HepG2 (cell line): ENCODE results near the gene CAPRIN1. TPM values are rescaled to one million over a fixed set of nuclear protein-coding genes. Genes with fewer than 3 reads are reported as not detected.

Experiments
- FOXA3 ChIP-seq: IDR thresholded peaks from 2 replicates; pipeline ENCODE4 v1.6.1; 2016; ENCODE audit warnings: missing genetic modification reagents, missing compliant biosample characterization
- KLF16 ChIP-seq, 2 experiments: sonication (generic) in 1 of 2; formaldehyde crosslinking in 1 of 2; IDR thresholded peaks; 2 replicates each; pipeline versions ENCODE4 v1.6.1 to v1.8.0; 2016 to 2023; ENCODE audit warnings: missing genetic modification reagents in 2 of 2, missing compliant biosample characterization in 1 of 2
- KMT2B ChIP-seq: IDR thresholded peaks from 2 replicates; pipeline ENCODE4 v1.6.1; 2016; ENCODE audit warnings: missing genetic modification reagents, missing compliant biosample characterization
- NFKB2 ChIP-seq: sonication (generic); formaldehyde crosslinking; IDR thresholded peaks from 2 replicates; pipeline ENCODE4 v1.4.0; 2020; ENCODE audit warnings: missing genetic modification reagents, borderline replicate concordance
- SAP130 ChIP-seq: IDR thresholded peaks from 2 replicates; pipeline ENCODE4 v1.6.1; 2016; ENCODE audit warnings: low read depth
- SIN3B ChIP-seq: fragments of 150-350 bp; IDR thresholded peaks from 2 replicates; pipeline ENCODE4 v1.6.1; 2014; ENCODE audit warnings: low read length
- WIZ ChIP-seq: sonication (generic); formaldehyde crosslinking; IDR thresholded peaks from 2 replicates; pipeline ENCODE4 v1.5.1; 2020; ENCODE audit warnings: mild to moderate bottlenecking, missing genetic modification reagents
- ZBTB40 ChIP-seq, 2 experiments: fragments of 450-650 bp in 1 of 2; sonication (generic) in 1 of 2; formaldehyde crosslinking in 1 of 2; IDR thresholded peaks; 2 replicates each; pipeline versions ENCODE4 v1.6.1 to v1.8.0; 2016 to 2022; ENCODE audit warnings: antibody characterized with exemption in 1 of 2, mild to moderate bottlenecking in 1 of 2, missing genetic modification reagents in 1 of 2
- ZBTB7B ChIP-seq: sonication (generic); formaldehyde crosslinking; IDR thresholded peaks from 2 replicates; pipeline ENCODE4 v1.4.0; 2020; ENCODE audit warnings: missing genetic modification reagents
- ZNF224 ChIP-seq: sonication (generic); formaldehyde crosslinking; IDR thresholded peaks from 2 replicates; pipeline ENCODE4 v1.5.0; 2020; ENCODE audit warnings: mild to moderate bottlenecking, missing genetic modification reagents
- ZNF275 ChIP-seq: sonication (generic); formaldehyde crosslinking; IDR thresholded peaks from 2 replicates; pipeline ENCODE4 v1.8.0; 2022; ENCODE audit warnings: missing genetic modification reagents, mild to moderate bottlenecking, inconsistent platforms, borderline replicate concordance
- ZNF33A ChIP-seq: sonication (generic); formaldehyde crosslinking; IDR thresholded peaks from 2 replicates; pipeline ENCODE4 v1.5.1; 2020; ENCODE audit warnings: missing genetic modification reagents, mild to moderate bottlenecking, moderate library complexity, borderline replicate concordance
- ZNF441 ChIP-seq: sonication (generic); formaldehyde crosslinking; IDR thresholded peaks from 2 replicates; pipeline ENCODE4 v1.7.0; 2021; ENCODE audit warnings: missing genetic modification reagents, borderline replicate concordance
- ZNF788 ChIP-seq: sonication (generic); formaldehyde crosslinking; IDR thresholded peaks from 2 replicates; pipeline ENCODE4 v1.5.0; 2020; ENCODE audit warnings: mild to moderate bottlenecking, missing genetic modification reagents, borderline replicate concordance
- ZNF879 ChIP-seq: sonication (generic); formaldehyde crosslinking; IDR thresholded peaks from 2 replicates; pipeline ENCODE4 v1.8.1; 2023; ENCODE audit warnings: missing genetic modification reagents
- ZSCAN12 ChIP-seq: sonication (generic); formaldehyde crosslinking; IDR thresholded peaks from 2 replicates; pipeline ENCODE4 v1.9.0; 2021; ENCODE audit warnings: mild to moderate bottlenecking, missing genetic modification reagents
- polyA plus RNA-seq, 8 experiments: library from polyadenylated mRNA; depleted of rRNA in 3 of 8; stranded (reverse) in 7 of 8; unstranded in 1 of 8; fragments of >200 nt; fragmentation: Illumina TruSeq in 4 of 8; extraction: Trizol in 4 of 8; gene quantifications; 2 replicates each; pipeline versions ENCODE4 v1.2.1 to v1.2.3, GENCODE V29; 2011 to 2016; ENCODE audit warnings: low read depth in 4 of 8, missing spikeins in 1 of 8, mixed read lengths in 1 of 8; ENCODE audit not compliant: insufficient read depth in 1 of 8
- total RNA-seq, 5 experiments: library from RNA; depleted of rRNA; stranded (reverse); fragments of >200 nt; fragmentation: Illumina TruSeq; extraction: Trizol; gene quantifications; 2 replicates each; pipeline ENCODE4 v1.2.3, GENCODE V29; 2016; ENCODE audit warnings: low read depth in 1 of 5
- TF ChIP-seq, protein P1 (sequence below): sonication (generic); formaldehyde crosslinking; IDR thresholded peaks from 2 replicates; pipeline ENCODE4 v1.5.0; 2020; ENCODE audit warnings: missing genetic modification reagents
- TF ChIP-seq, protein P2 (sequence below): IDR thresholded peaks from 2 replicates; pipeline ENCODE4 v1.6.1; 2016

The CAPRIN1 gene
- total and polyA plus RNA-seq, 2 of the 13 experiments (the other 11 are each of a cell fraction or from before 2014, with no cell fraction given) = 114 to 162 TPM

GRCh38 chr11:34052036-34052607 lies 591 bp downstream of the CAPRIN1 start (continued):
- 0 out of 2 replicates have a peak, but pooled peaks have one; percentile 15 for TF ChIP-seq ZNF788 (CRISPR knock-in tag)
- TF ChIP-seq ZNF441 (CRISPR knock-in tag) = no peak; the same call in 1 of the 2 replicates
- TF ChIP-seq WIZ (CRISPR knock-in tag) = no peak
- 0 out of 4 replicates have a peak, but pooled peaks of 1 of the 2 experiments have one; percentile 4 for TF ChIP-seq KLF16 (CRISPR knock-in tag; IDR thresholded peaks at IDR 0.05)
- TF ChIP-seq ZSCAN12 (CRISPR knock-in tag) = 0 out of 2 replicates have a peak, but pooled peaks have one; percentile 41
- no peak for TF ChIP-seq NFKB2 (CRISPR knock-in tag)
- TF ChIP-seq ZNF275 (CRISPR knock-in tag) = no peak
- no peak for TF ChIP-seq SIN3B
- TF ChIP-seq ZNF879 = no peak
- TF ChIP-seq, protein P1, sequence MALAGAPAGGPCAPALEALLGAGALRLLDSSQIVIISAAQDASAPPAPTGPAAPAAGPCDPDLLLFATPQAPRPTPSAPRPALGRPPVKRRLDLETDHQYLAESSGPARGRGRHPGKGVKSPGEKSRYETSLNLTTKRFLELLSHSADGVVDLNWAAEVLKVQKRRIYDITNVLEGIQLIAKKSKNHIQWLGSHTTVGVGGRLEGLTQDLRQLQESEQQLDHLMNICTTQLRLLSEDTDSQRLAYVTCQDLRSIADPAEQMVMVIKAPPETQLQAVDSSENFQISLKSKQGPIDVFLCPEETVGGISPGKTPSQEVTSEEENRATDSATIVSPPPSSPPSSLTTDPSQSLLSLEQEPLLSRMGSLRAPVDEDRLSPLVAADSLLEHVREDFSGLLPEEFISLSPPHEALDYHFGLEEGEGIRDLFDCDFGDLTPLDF (CRISPR knock-in tag) = no peak
- TF ChIP-seq ZNF33A (CRISPR knock-in tag) = no peak
- TF ChIP-seq FOXA3 (CRISPR knock-in tag) = peak; percentile 48; the same call in 1 of the 2 replicates
- peak; percentile 71 for TF ChIP-seq KMT2B (CRISPR knock-in tag)
- TF ChIP-seq ZBTB40 (IDR thresholded peaks at IDR 0.05) = no peak
- TF ChIP-seq ZBTB40 (CRISPR knock-in tag; IDR thresholded peaks at IDR 0.05) = no peak; the same call in 1 of the 2 replicates
- TF ChIP-seq, protein P2, sequence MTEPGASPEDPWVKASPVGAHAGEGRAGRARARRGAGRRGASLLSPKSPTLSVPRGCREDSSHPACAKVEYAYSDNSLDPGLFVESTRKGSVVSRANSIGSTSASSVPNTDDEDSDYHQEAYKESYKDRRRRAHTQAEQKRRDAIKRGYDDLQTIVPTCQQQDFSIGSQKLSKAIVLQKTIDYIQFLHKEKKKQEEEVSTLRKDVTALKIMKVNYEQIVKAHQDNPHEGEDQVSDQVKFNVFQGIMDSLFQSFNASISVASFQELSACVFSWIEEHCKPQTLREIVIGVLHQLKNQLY (CRISPR knock-in tag) = no peak
- TF ChIP-seq ZBTB7B (CRISPR knock-in tag) = no peak
- TF ChIP-seq SAP130 = peak; percentile 79
- no peak for TF ChIP-seq ZNF224 (CRISPR knock-in tag)
